ENCODE measurements around the gene ISLR.

The ISLR gene

GRCh38 chr15:74179101-74179841, 5.8 kb downstream of the ISLR start:
- peaks cover 0 to 8% of the 10 kb centered on the region in 2 experiments; a peak in 1 of 3 replicates for H3K36me3 ChIP-seq (ENCODE audit: control insufficient read depth in 2 of 2, insufficient read depth in 1 of 2, low read length in 2 of 2)
- no peak overlapping the region; the same call in 1 of the 2 replicates for H3K27ac ChIP-seq (ENCODE audit: extremely low read depth, low read depth, low read length)
- no peak overlapping the region for H3K4me3 ChIP-seq (ENCODE audit: low read depth, low read length)
- ChIA-PET CTCF (interaction anchor here (1.4 kb wide), 1 partner anchor 60 kb away, joined by 3 read pairs; no protein-coding TSS in a partner anchor), POLR2A (interaction anchor here (2.9 to 3.5 kb wide), 2 partner anchors 17 to 22 kb away, joined by 18 to 21 read pairs; partner anchors contain the start of gene STRA6)
- no peak for TF ChIP-seq ZEB2 (tag by site-specific recombination; IDR thresholded peaks at IDR 0.05)
- TF ChIP-seq ZNF341 (tag by site-specific recombination; IDR thresholded peaks at IDR 0.05; ENCODE audit: low read depth): 0 out of 2 replicates have a peak, but pooled peaks have one; percentile 12
- peak; percentile 36; the same call in 1 of the 2 replicates for TF ChIP-seq ZNF600 (tag by site-specific recombination; IDR thresholded peaks at IDR 0.05)
- peak; percentile 26; the same call in 1 of the 2 replicates for TF ChIP-seq SP7 (tag by site-specific recombination; IDR thresholded peaks at IDR 0.05)
- peak; percentile 34; the same call in 1 of the 2 replicates for TF ChIP-seq EGR2 (tag by site-specific recombination; IDR thresholded peaks at IDR 0.05; ENCODE audit: low read depth)
- TF ChIP-seq, protein P1, sequence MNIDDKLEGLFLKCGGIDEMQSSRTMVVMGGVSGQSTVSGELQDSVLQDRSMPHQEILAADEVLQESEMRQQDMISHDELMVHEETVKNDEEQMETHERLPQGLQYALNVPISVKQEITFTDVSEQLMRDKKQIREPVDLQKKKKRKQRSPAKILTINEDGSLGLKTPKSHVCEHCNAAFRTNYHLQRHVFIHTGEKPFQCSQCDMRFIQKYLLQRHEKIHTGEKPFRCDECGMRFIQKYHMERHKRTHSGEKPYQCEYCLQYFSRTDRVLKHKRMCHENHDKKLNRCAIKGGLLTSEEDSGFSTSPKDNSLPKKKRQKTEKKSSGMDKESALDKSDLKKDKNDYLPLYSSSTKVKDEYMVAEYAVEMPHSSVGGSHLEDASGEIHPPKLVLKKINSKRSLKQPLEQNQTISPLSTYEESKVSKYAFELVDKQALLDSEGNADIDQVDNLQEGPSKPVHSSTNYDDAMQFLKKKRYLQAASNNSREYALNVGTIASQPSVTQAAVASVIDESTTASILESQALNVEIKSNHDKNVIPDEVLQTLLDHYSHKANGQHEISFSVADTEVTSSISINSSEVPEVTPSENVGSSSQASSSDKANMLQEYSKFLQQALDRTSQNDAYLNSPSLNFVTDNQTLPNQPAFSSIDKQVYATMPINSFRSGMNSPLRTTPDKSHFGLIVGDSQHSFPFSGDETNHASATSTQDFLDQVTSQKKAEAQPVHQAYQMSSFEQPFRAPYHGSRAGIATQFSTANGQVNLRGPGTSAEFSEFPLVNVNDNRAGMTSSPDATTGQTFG (tag by site-specific recombination; IDR thresholded peaks at IDR 0.05; ENCODE audit: borderline replicate concordance): no peak
- TF ChIP-seq ZFHX2 (tag by site-specific recombination; conservative IDR thresholded peaks at IDR 0.05): peak; percentile 71
- TF ChIP-seq, protein P2, sequence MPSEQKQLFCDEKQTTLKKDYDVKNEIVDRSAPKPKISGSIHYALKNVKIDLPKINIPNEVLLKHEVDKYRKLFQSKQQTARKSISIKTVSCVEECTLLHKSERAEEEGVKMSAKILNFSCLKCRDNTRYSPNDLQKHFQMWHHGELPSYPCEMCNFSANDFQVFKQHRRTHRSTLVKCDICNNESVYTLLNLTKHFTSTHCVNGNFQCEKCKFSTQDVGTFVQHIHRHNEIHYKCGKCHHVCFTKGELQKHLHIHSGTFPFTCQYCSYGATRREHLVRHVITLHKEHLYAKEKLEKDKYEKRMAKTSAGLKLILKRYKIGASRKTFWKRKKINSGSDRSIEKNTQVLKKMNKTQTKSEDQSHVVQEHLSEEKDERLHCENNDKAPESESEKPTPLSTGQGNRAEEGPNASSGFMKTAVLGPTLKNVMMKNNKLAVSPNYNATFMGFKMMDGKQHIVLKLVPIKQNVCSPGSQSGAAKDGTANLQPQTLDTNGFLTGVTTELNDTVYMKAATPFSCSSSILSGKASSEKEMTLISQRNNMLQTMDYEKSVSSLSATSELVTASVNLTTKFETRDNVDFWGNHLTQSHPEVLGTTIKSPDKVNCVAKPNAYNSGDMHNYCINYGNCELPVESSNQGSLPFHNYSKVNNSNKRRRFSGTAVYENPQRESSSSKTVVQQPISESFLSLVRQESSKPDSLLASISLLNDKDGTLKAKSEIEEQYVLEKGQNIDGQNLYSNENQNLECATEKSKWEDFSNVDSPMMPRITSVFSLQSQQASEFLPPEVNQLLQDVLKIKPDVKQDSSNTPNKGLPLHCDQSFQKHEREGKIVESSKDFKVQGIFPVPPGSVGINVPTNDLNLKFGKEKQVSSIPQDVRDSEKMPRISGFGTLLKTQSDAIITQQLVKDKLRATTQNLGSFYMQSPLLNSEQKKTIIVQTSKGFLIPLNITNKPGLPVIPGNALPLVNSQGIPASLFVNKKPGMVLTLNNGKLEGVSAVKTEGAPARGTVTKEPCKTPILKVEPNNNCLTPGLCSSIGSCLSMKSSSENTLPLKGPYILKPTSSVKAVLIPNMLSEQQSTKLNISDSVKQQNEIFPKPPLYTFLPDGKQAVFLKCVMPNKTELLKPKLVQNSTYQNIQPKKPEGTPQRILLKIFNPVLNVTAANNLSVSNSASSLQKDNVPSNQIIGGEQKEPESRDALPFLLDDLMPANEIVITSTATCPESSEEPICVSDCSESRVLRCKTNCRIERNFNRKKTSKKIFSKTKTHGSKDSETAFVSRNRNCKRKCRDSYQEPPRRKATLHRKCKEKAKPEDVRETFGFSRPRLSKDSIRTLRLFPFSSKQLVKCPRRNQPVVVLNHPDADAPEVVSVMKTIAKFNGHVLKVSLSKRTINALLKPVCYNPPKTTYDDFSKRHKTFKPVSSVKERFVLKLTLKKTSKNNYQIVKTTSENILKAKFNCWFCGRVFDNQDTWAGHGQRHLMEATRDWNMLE (tag by site-specific recombination; conservative IDR thresholded peaks at IDR 0.05; ENCODE audit: low read depth): no peak
- TF ChIP-seq ZNF521 (tag by site-specific recombination; IDR thresholded peaks at IDR 0.05): no peak
- peaks cover 13% of the 10 kb centered on the region for H3K4me1 ChIP-seq (ENCODE audit: control insufficient read depth, insufficient read depth, low read length)
- H3K9me3 ChIP-seq (ENCODE audit: control insufficient read depth, insufficient read depth, low read depth, low read length): no peaks in the 10 kb centered on the region

DNA sequence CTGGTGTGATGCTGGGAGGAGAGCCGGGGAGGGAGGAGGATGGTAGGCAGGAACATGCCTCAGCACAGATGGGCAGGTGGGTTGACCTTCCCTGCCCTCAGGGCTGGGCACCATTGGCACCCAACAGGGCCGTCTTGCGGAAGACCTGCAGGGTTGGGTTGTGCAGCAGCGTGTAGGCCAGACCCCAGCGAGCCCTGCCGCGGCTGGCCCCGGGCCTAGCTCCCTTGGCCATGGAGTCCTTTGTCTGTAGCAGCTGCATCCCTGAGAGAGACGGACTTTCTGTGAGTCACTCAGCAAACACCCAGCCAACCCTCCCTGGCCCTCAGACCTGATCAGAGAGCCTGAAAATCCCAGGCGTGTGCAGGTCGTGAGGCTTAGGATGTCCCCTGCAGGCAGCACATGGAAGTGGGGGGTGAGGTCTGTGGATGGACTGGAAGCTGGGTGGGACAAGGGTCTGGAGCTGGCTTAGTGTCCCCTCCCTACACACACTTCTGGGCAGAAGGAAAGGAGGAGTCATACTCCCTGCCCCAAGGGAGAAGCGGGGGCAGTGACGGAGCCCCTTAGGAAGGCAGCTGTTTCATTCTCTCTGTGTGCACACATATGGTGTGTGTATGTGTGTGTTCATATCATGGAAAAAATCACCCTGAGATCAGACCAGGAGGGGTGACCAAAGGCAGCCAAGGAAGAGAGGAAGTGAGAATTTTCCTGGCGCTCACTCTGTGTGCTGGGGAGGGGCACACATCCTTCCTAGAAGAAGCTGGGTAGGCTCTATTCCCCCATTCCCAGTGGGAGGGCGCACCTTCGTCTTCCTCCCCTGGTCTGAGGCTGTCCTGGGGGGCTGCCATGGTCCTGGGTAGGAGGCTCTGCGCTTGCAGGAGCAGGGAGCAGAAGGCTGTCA, 6.7 kb downstream of the ISLR start:
- Histone ChIP-seq H3K9me3 (ENCODE audit: control insufficient read depth, insufficient read depth, low read depth, low read length) (no peaks in the 10 kb centered on the region), H3K27ac (ENCODE audit: extremely low read depth, low read depth, low read length) (no peak overlapping the region), H3K4me1 (ENCODE audit: control insufficient read depth, insufficient read depth, low read length) (peaks cover 13% of the 10 kb centered on the region), H3K36me3 (ENCODE audit: control insufficient read depth in 2 of 2, insufficient read depth in 1 of 2, low read length in 2 of 2) (peaks cover 0 to 8% of the 10 kb centered on the region in 2 experiments; a peak in 1 of 3 replicates), H3K4me3 (ENCODE audit: low read depth, low read length) (no peak overlapping the region)
- CTCF ChIA-PET: no interaction called here
- POLR2A ChIA-PET: interaction anchor here (0.9 to 3.5 kb wide), 3 partner anchors 16 to 43 kb away, joined by 3 to 18 read pairs (median 4); partner anchors contain the start of gene STRA6
- TF ChIP-seq, protein P3, sequence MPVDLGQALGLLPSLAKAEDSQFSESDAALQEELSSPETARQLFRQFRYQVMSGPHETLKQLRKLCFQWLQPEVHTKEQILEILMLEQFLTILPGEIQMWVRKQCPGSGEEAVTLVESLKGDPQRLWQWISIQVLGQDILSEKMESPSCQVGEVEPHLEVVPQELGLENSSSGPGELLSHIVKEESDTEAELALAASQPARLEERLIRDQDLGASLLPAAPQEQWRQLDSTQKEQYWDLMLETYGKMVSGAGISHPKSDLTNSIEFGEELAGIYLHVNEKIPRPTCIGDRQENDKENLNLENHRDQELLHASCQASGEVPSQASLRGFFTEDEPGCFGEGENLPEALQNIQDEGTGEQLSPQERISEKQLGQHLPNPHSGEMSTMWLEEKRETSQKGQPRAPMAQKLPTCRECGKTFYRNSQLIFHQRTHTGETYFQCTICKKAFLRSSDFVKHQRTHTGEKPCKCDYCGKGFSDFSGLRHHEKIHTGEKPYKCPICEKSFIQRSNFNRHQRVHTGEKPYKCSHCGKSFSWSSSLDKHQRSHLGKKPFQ (tag by site-specific recombination; IDR thresholded peaks at IDR 0.05): no peak
- TF ChIP-seq ZBTB48 (tag by site-specific recombination; IDR thresholded peaks at IDR 0.05) (0 out of 2 replicates have a peak, but pooled peaks have one; percentile 26), REST (tag by site-specific recombination; IDR thresholded peaks at IDR 0.05) (no peak), ZNF76 (tag by site-specific recombination; IDR thresholded peaks at IDR 0.05; ENCODE audit: borderline replicate concordance, low read depth) (no peak), KLF8 (tag by site-specific recombination; IDR thresholded peaks at IDR 0.05) (no peak), OSR2 (tag by site-specific recombination; IDR thresholded peaks at IDR 0.05) (no peak)

Measured in HEK293 (cell line).